Fibroblast of lung (primary cell): ENCODE results near the gene CNBD2.
"Not testable (repeated sequence)": the region's sequence is repeated elsewhere in the genome, so short reads cannot be mapped to it uniquely, and the experiment has no call there.

Experiments
- EZH2 ChIP-seq: IDR thresholded peaks from 2 replicates; pipeline ENCODE4 v1.5.1; 2012; ENCODE audit warnings: low read length, control low read depth, mild to moderate bottlenecking; ENCODE audit errors: missing control alignments
- TF ChIP-seq, protein P1 (sequence below), 2 donors: IDR thresholded peaks in 1 of 2; conservative IDR thresholded peaks in 1 of 2; 1 replicate in 1 of 2; 2 replicates in 1 of 2; pipeline ENCODE4 v1.5.1; 2011 to 2012; ENCODE audit warnings: low read length in 2 of 2, control low read depth in 1 of 2, inconsistent platforms in 1 of 2, low read depth in 1 of 2, mild to moderate bottlenecking in 1 of 2

GRCh38 chr20:36001331-36001730, 32.9 kb downstream of the CNBD2 start:
- TF ChIP-seq, protein P1, sequence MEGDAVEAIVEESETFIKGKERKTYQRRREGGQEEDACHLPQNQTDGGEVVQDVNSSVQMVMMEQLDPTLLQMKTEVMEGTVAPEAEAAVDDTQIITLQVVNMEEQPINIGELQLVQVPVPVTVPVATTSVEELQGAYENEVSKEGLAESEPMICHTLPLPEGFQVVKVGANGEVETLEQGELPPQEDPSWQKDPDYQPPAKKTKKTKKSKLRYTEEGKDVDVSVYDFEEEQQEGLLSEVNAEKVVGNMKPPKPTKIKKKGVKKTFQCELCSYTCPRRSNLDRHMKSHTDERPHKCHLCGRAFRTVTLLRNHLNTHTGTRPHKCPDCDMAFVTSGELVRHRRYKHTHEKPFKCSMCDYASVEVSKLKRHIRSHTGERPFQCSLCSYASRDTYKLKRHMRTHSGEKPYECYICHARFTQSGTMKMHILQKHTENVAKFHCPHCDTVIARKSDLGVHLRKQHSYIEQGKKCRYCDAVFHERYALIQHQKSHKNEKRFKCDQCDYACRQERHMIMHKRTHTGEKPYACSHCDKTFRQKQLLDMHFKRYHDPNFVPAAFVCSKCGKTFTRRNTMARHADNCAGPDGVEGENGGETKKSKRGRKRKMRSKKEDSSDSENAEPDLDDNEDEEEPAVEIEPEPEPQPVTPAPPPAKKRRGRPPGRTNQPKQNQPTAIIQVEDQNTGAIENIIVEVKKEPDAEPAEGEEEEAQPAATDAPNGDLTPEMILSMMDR (conservative IDR thresholded peaks at IDR 0.05 in 1 of 2, IDR thresholded peaks at IDR 0.05 in 1 of 2; ENCODE audit: low read depth in 1 of 2, low read length in 2 of 2) = not testable (repeated sequence)
- TF ChIP-seq EZH2 = not testable (repeated sequence)
